Peyer's patch (tissue), 4 donors: ENCODE results near the gene ADAMTSL4. TPM values are rescaled to one million over a fixed set of nuclear protein-coding genes. Genes with fewer than 3 reads are reported as not detected.
A peak's percentile ranks its signal among the peaks of the same experiment; 100 is the strongest.

Experiments used
- DNase-seq, 3 donors: peaks; one replicate each; pipeline ENCODE4 v3.0.0-alpha.2; 2017 to 2019
- H3K27ac ChIP-seq, 4 donors: fragments of 200-600 bp; sonication (generic); one replicate each; pipeline ENCODE4 v1.5.1; 2016 to 2019
- H3K27me3 ChIP-seq, 2 donors: fragments of 200-600 bp; sonication (generic); one replicate each; pipeline ENCODE4 v1.5.1; 2019
- H3K36me3 ChIP-seq, 3 donors: fragments of 200-600 bp; sonication (generic); one replicate each; pipeline ENCODE4 v1.5.1; 2016 to 2019
- H3K4me1 ChIP-seq, 4 donors: fragments of 200-600 bp; sonication (generic); one replicate each; pipeline ENCODE4 v1.5.1; 2016 to 2019
- H3K4me3 ChIP-seq, 4 donors: fragments of 200-600 bp; sonication (generic); 1 replicate in 3 of 4; 2 replicates in 1 of 4; pipeline ENCODE4 v1.5.1; 2016 to 2019; ENCODE audit warnings: mild to moderate bottlenecking in 1 of 4
- H3K9me3 ChIP-seq, 4 donors: fragments of 200-600 bp; sonication (generic); one replicate each; pipeline ENCODE4 v1.5.1; 2016 to 2019; ENCODE audit warnings: mild to moderate bottlenecking in 1 of 4
- CTCF ChIP-seq, 6 experiments: fragments of 450-650 bp in 4 of 6; fragments of 200-600 bp in 2 of 6; sonication (generic) in 1 of 6; IDR thresholded peaks; one replicate each; pipeline ENCODE4 v1.5.1; 2017 to 2019; ENCODE audit warnings: antibody characterized with exemption in 6 of 6, mild to moderate bottlenecking in 3 of 6, moderate library complexity in 1 of 6
- POLR2A ChIP-seq, 2 donors: fragments of 450-650 bp; IDR thresholded peaks; one replicate each; pipeline ENCODE4 v1.5.1; 2017; ENCODE audit warnings: antibody characterized with exemption in 2 of 2, mild to moderate bottlenecking in 2 of 2, moderate library complexity in 2 of 2
- total RNA-seq, 4 donors: library from RNA; depleted of rRNA; stranded (reverse); fragments of >200 nt; gene quantifications; one replicate each; pipeline ENCODE4 v1.1.0, GENCODE V29; 2016

ADAMTSL4 gene
- total RNA-seq, 4 donors from 2014 or later = 2.3 to 28.9 (median 15.3) TPM

- no peak overlapping the region for H3K27ac ChIP-seq
These were observed 37.1 kb upstream of the ADAMTSL4 start for GRCh38 chr1:150511985-150512660.

GRCh38 chr1:150512846-150513245, 36.4 kb upstream of the ADAMTSL4 start:
- H3K4me3 ChIP-seq = no peak overlapping the region
- H3K27me3 ChIP-seq = no peaks in the 10 kb centered on the region
- peaks cover 0 to 11% (median 4%) of the 10 kb centered on the region in 4 donors for H3K4me1 ChIP-seq
- TF ChIP-seq CTCF (IDR thresholded peaks at IDR 0.05) (no peak), POLR2A (IDR thresholded peaks at IDR 0.05) (no peak)
- H3K9me3 ChIP-seq = no peaks in the 10 kb centered on the region
- peaks cover 0 to 5% (median 0%) of the 10 kb centered on the region in 3 donors for H3K36me3 ChIP-seq
- no peak overlapping the region for H3K27ac ChIP-seq
- DNase-seq = no peak

More at GRCh38 chr1:150511985-150512660, 37.1 kb upstream of the ADAMTSL4 start:
- H3K36me3 ChIP-seq = peaks cover 0 to 5% (median 0%) of the 10 kb centered on the region in 3 donors
- no peaks in the 10 kb centered on the region for H3K9me3 ChIP-seq
- H3K27me3 ChIP-seq = no peaks in the 10 kb centered on the region
- H3K4me3 ChIP-seq = no peak overlapping the region
- TF ChIP-seq CTCF (IDR thresholded peaks at IDR 0.05) = no peak
- TF ChIP-seq POLR2A (IDR thresholded peaks at IDR 0.05) = no peak
- peaks cover 0 to 11% (median 4%) of the 10 kb centered on the region in 4 donors for H3K4me1 ChIP-seq
- DNase-seq = no peak

- peaks cover 0 to 7% (median 4%) of the 10 kb centered on the region in 4 donors for H3K4me1 ChIP-seq
- no peak overlapping the region for H3K27ac ChIP-seq
- DNase-seq = no peak
- H3K9me3 ChIP-seq = no peaks in the 10 kb centered on the region
- H3K4me3 ChIP-seq = no peak overlapping the region
- TF ChIP-seq CTCF (IDR thresholded peaks at IDR 0.05) (no peak), POLR2A (IDR thresholded peaks at IDR 0.05) (no peak)
- no peaks in the 10 kb centered on the region for H3K27me3 ChIP-seq
- H3K36me3 ChIP-seq = peaks cover 0 to 5% (median 0%) of the 10 kb centered on the region in 3 donors
These were observed 35.8 kb upstream of the ADAMTSL4 start for GRCh38 chr1:150513351-150513791.

GRCh38 chr1:150514260-150514659, 34.9 kb upstream of the ADAMTSL4 start:
- no peak overlapping the region for H3K4me3 ChIP-seq

GRCh38 chr1:150514913-150515327, 34.3 kb upstream of the ADAMTSL4 start:
- DNase-seq = peak in 1 of 3 donors; percentile 19
- peak overlapping the region; percentile 33 to 86 (median 81) for H3K27ac ChIP-seq
- H3K4me1 ChIP-seq = peaks cover 0 to 7% (median 4%) of the 10 kb centered on the region in 4 donors
- no peak for TF ChIP-seq POLR2A (IDR thresholded peaks at IDR 0.05)
- no peak for TF ChIP-seq CTCF (IDR thresholded peaks at IDR 0.05)
- peak overlapping the region; percentile 53 to 68 (median 62) for H3K4me3 ChIP-seq
- peaks cover 0 to 5% (median 0%) of the 10 kb centered on the region in 3 donors for H3K36me3 ChIP-seq
- H3K9me3 ChIP-seq = no peaks in the 10 kb centered on the region
- no peaks in the 10 kb centered on the region for H3K27me3 ChIP-seq

More at GRCh38 chr1:150514260-150514659, 34.9 kb upstream of the ADAMTSL4 start:
- Histone ChIP-seq H3K9me3 (no peaks in the 10 kb centered on the region), H3K4me1 (peaks cover 0 to 7% (median 4%) of the 10 kb centered on the region in 4 donors), H3K36me3 (peaks cover 0 to 5% (median 0%) of the 10 kb centered on the region in 3 donors), H3K27me3 (no peaks in the 10 kb centered on the region), H3K27ac (no peak overlapping the region)
- no peak for DNase-seq
- TF ChIP-seq POLR2A (IDR thresholded peaks at IDR 0.05) = no peak
- no peak for TF ChIP-seq CTCF (IDR thresholded peaks at IDR 0.05)
